Tibial artery (tissue), 4 donors: ENCODE results near the gene NUDT16L1.
"Not testable (repeated sequence)": the region's sequence is repeated elsewhere in the genome, so short reads cannot be mapped to it uniquely, and the experiment has no call there.

Experiments used
- DNase-seq, 2 donors: peaks; one replicate each; pipeline ENCODE4 v3.0.0-alpha.2; 2019
- H3K27ac ChIP-seq, 2 donors: fragments of 200-600 bp; sonication (generic) in 1 of 2; 1 replicate in 1 of 2; 2 replicates in 1 of 2; pipeline ENCODE4 v1.5.1; 2018 to 2019; ENCODE audit warnings: mild to moderate bottlenecking in 1 of 2
- H3K27me3 ChIP-seq, 2 donors: fragments of 200-600 bp; sonication (generic) in 1 of 2; one replicate each; pipeline versions ENCODE4 v1.5.1 to v1.6.0; 2016 to 2019
- H3K36me3 ChIP-seq, 3 donors: fragments of 200-600 bp; sonication (generic) in 2 of 3; one replicate each; pipeline ENCODE4 v1.5.1; 2016 to 2019; ENCODE audit warnings: mild to moderate bottlenecking in 2 of 3
- H3K4me1 ChIP-seq, 4 donors: fragments of 200-600 bp; sonication (generic) in 2 of 4; 1 replicate in 3 of 4; 2 replicates in 1 of 4; pipeline ENCODE4 v1.5.1; 2016 to 2019
- H3K4me3 ChIP-seq, 2 donors: fragments of 200-600 bp; sonication (generic) in 1 of 2; 1 replicate in 1 of 2; 2 replicates in 1 of 2; pipeline ENCODE4 v1.5.1; 2018 to 2019; ENCODE audit warnings: mild to moderate bottlenecking in 2 of 2
- H3K9me3 ChIP-seq, 3 donors: fragments of 200-600 bp; sonication (generic) in 1 of 3; one replicate each; pipeline ENCODE4 v1.5.1; 2016 to 2019
- CTCF ChIP-seq, 2 experiments: fragments of 200-600 bp in 1 of 2; fragments of 450-650 bp in 1 of 2; IDR thresholded peaks; one replicate each; pipeline ENCODE4 v1.5.1; 2017 to 2019; ENCODE audit warnings: antibody characterized with exemption in 2 of 2, mild to moderate bottlenecking in 1 of 2, moderate library complexity in 1 of 2
- intact Hi-C: fragments of 100-400 bp; cut with DNase I; formaldehyde crosslinking; loops from one replicate; pipeline ENCODE4 v1.15.0; 2023; ENCODE audit warnings: low total_unique reads

Gene NUDT16L1

DNA sequence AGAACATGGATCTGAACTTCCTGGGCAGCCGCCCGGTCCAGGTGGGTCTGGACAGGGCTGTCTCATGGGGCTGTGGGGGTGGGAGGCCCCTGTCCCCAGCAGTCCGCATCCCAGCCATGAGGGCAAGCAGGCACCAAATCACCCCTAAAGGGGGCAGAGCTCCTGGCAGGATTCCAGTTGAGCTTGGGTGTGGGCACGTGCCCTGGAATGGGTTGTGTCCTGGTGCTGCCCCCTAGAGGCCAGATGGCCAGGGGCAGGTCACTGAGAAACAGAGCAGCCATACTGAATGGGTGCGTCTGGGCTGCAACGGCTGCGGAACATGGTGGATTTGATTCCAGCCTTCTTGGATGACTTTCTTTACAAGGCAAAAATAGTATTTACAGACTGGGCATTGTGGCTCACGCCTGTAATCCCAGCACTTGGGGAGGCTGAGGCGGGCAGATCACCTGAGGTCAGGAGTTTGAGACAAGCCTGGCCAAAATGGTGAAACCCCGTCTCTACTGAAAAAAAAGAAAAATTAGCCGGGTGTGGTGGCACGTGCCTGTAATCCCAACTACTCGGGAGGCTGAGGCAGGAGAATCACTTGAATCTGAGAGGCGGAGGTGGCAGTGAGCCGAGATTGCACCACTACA is 42.8 kb upstream of the NUDT16L1 start:
- H3K36me3 ChIP-seq, result peaks cover 39 to 72% (median 54%) of the 10 kb centered on the region in 3 donors
- H3K27me3 ChIP-seq, H3K27ac ChIP-seq, intact Hi-C loops, H3K4me3 ChIP-seq, H3K9me3 ChIP-seq, DNase-seq, H3K4me1 ChIP-seq: not testable (repeated sequence)
- TF ChIP-seq CTCF (IDR thresholded peaks at IDR 0.05), result peak; percentile 39 to 50

GRCh38 chr16:4651827-4652226 is 41.5 kb upstream of the NUDT16L1 start:
- H3K36me3 ChIP-seq, result peaks cover 43 to 76% (median 64%) of the 10 kb centered on the region in 3 donors
- intact Hi-C loops, result no loop called here
- no peak overlapping the region for H3K4me3 ChIP-seq
- no peak for TF ChIP-seq CTCF (IDR thresholded peaks at IDR 0.05)
- H3K4me1 ChIP-seq, result no peaks in the 10 kb centered on the region
- H3K27me3 ChIP-seq, result no peaks in the 10 kb centered on the region
- DNase-seq, result no peak
- H3K9me3 ChIP-seq, result no peaks in the 10 kb centered on the region
- H3K27ac ChIP-seq, result no peak overlapping the region

GRCh38 chr16:4652561-4652960 is 40.8 kb upstream of the NUDT16L1 start:
- Histone ChIP-seq H3K4me1 (no peaks in the 10 kb centered on the region), H3K27me3 (no peaks in the 10 kb centered on the region), H3K27ac (no peak overlapping the region), H3K4me3 (no peak overlapping the region), H3K36me3 (peaks cover 50 to 77% (median 70%) of the 10 kb centered on the region in 3 donors), H3K9me3 (no peaks in the 10 kb centered on the region)
- no peak for DNase-seq
- intact Hi-C loops, result no loop called here
- TF ChIP-seq CTCF (IDR thresholded peaks at IDR 0.05), result no peak

DNA sequence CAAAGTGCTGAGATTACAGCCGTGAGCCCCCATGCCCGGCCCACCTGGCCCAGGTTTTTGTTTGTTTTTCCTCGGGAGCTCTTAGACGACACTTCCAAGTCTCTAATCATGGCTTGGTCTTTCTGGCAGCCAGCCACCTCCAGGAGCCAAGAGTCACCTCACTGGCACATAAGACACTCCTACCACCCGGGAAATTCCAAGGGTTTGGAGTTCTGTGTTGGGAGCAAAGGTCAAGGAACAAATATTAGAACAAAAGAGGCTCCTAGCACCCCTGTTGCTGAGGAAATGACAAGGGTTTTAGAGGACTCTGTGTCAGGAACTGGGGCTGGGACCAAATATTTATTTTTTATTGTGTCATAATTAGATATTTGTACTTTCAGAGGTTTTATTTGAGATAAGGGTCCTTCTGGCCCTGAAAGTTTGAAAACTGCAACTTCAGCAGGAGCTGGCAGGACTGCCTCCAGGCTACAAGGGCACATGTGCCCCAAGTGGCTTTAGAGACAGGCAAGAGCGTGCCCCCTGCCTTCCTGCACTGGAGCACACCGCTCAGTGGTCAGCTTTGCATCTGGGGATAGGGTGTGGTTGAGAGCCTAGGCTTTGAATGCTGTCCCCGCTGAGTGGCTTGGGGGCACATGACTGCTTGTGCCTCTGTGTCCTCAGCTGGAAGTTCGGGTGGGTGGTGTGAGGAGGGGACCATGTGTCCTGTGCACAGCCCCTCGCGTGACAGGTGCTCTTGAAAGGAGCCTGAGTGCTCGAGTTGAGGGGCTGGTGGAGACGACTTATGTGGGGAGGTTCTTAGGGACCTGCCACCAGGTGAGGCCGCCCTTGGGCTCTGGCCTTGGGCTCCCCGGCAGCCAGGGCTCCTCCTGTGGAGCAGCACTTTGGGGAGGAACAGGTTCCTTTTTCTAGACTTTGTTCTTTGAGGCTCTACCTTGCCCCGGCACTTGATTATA is 39.1 kb upstream of the NUDT16L1 start:
- no peak for DNase-seq
- H3K4me1 ChIP-seq, result no peaks in the 10 kb centered on the region
- no peaks in the 10 kb centered on the region for H3K9me3 ChIP-seq
- TF ChIP-seq CTCF (IDR thresholded peaks at IDR 0.05), result no peak
- no peaks in the 10 kb centered on the region for H3K27me3 ChIP-seq
- H3K27ac ChIP-seq, result no peak overlapping the region
- no peak overlapping the region for H3K4me3 ChIP-seq
- H3K36me3 ChIP-seq, result peaks cover 50 to 89% (median 85%) of the 10 kb centered on the region in 3 donors
- intact Hi-C loops, result no loop called here

DNA sequence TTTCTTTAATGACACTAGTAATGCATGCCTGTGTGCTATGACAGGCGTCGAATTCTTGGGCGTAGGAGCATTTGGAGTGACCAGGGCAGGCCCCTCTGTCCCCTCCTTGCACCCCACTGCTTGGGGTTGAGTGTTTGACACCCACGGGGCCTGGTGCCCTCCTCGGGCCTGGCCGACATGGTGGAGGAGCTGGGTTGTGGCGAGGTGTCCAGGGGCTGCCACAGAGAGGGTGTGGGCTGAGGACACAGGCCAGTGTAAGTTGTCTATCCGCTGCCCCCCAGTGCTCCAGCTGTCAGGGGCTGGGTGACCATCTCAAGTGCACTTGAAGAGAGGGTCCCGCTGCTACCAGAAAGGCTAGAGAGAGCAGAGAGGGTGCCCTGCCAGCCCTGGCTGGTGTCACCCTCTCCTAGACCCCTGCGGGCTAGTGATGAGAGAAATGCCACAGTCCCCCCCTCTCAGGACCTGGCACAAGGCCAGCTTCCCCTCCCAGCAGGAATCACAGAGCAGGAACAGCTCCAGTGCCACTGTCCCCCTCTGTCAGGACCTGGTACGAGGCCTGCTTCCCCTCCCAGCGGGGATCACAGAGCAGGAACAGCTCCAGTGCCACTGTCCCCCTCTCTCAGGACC is 38.3 kb upstream of the NUDT16L1 start:
- Histone ChIP-seq H3K4me3 (no peak overlapping the region), H3K9me3 (no peaks in the 10 kb centered on the region), H3K4me1 (peaks cover 0 to 5% (median 3%) of the 10 kb centered on the region in 4 donors), H3K36me3 (peaks cover 50 to 97% (median 93%) of the 10 kb centered on the region in 3 donors), H3K27ac (no peak overlapping the region), H3K27me3 (no peaks in the 10 kb centered on the region)
- TF ChIP-seq CTCF (IDR thresholded peaks at IDR 0.05), result no peak
- no peak for DNase-seq
- intact Hi-C loops, result no loop called here
